IMR-90 (cell line): ENCODE measurements around the gene LONP1. TPM values are rescaled to one million over a fixed set of nuclear protein-coding genes. Genes with fewer than 3 reads are reported as not detected.

ENCODE experiments used
- ATAC-seq: fragments of 200-7000 bp; cut with Tn5 transposase; 2 replicates; pipeline ENCODE4 v1.9.1; 2020; ENCODE audit warnings: low read depth, mild to moderate bottlenecking, moderate library complexity
- BruUV-seq: library from RNA; stranded (reverse); fragments of 400-500 nt; replicated peaks from 2 replicates; lab custom pipeline; 2021; lab: Mats Ljungman, UMichigan
- CTCF ChIA-PET: fragments of 300-600 bp; formaldehyde crosslinking; extraction: SDS; loops from one replicate; lab custom pipeline; 2021; ENCODE audit warnings: antibody characterized with exemption; lab: Yijun Ruan, JAX
- POLR2A ChIA-PET: fragments of 300-600 bp; sonication (Branson Sonifier 250); formaldehyde crosslinking; loops from one replicate; lab custom pipeline; 2022; ENCODE audit warnings: antibody characterized with exemption; ENCODE audit not compliant: unreplicated experiment; lab: Charles Lee
- DNase-seq: peaks from one replicate; pipeline ENCODE4 v3.0.0; 2013
- H2AFZ ChIP-seq: replicated peaks from 2 replicates; pipeline ENCODE3; 2013; ENCODE audit warnings: low read length, mild to moderate bottlenecking; ENCODE audit not compliant: poor library complexity
- H2AK5ac ChIP-seq: 2 replicates; pipeline ENCODE4 v1.6.1; 2013; ENCODE audit warnings: low read depth, low read length, inconsistent platforms
- H2AK9ac ChIP-seq: replicated peaks from 2 replicates; pipeline ENCODE3; 2013; ENCODE audit warnings: mild to moderate bottlenecking, low read depth, low read length, moderate library complexity; ENCODE audit not compliant: poor library complexity
- H2BK120ac ChIP-seq: 2 replicates; pipeline ENCODE4 v1.6.1; 2013; ENCODE audit warnings: low read depth, low read length, inconsistent platforms
- H2BK15ac ChIP-seq: 3 replicates; pipeline ENCODE4 v1.6.1; 2013; ENCODE audit warnings: low read depth, low read length, inconsistent platforms
- H2BK20ac ChIP-seq: 2 replicates; pipeline ENCODE4 v1.6.1; 2013; ENCODE audit warnings: low read depth, mild to moderate bottlenecking, inconsistent platforms, low read length, moderate library complexity
- H2BK5ac ChIP-seq: 2 replicates; pipeline ENCODE4 v1.6.1; 2013; ENCODE audit warnings: mild to moderate bottlenecking, low read depth, low read length, inconsistent platforms; ENCODE audit not compliant: poor library complexity, severe bottlenecking
- H3K14ac ChIP-seq: replicated peaks from 2 replicates; pipeline ENCODE4 v1.6.1; 2013; ENCODE audit warnings: low read depth, low read length, inconsistent platforms
- H3K18ac ChIP-seq: 2 replicates; pipeline ENCODE4 v1.6.1; 2013; ENCODE audit warnings: low read depth, low read length, control low read depth
- H3K23ac ChIP-seq: 2 replicates; pipeline ENCODE4 v1.6.1; 2013; ENCODE audit warnings: low read depth, low read length, inconsistent platforms
- H3K27ac ChIP-seq: 2 replicates; pipeline ENCODE4 v1.5.1; 2013; ENCODE audit warnings: mild to moderate bottlenecking, control low read depth, low read length; ENCODE audit not compliant: insufficient read depth
- H3K27me3 ChIP-seq: 2 replicates; pipeline ENCODE4 v1.6.1; 2013; ENCODE audit warnings: low read length; ENCODE audit not compliant: control insufficient read depth, insufficient read depth
- H3K36me3 ChIP-seq: 2 replicates; pipeline ENCODE4 v1.6.1; 2013; ENCODE audit warnings: low read length, mixed read lengths; ENCODE audit not compliant: control insufficient read depth, insufficient read depth
- H3K4ac ChIP-seq: 2 replicates; pipeline ENCODE4 v1.6.1; 2013; ENCODE audit warnings: low read depth, low read length, inconsistent platforms
- H3K4me1 ChIP-seq: 2 replicates; pipeline ENCODE4 v1.6.1; 2013; ENCODE audit warnings: low read length, mixed read lengths; ENCODE audit not compliant: control insufficient read depth, insufficient read depth
- H3K4me2 ChIP-seq: 2 replicates; pipeline ENCODE4 v1.6.1; 2013; ENCODE audit warnings: low read depth, mild to moderate bottlenecking, control low read depth, low read length, moderate library complexity
- H3K4me3 ChIP-seq: 2 replicates; pipeline ENCODE4 v1.5.1; 2013; ENCODE audit warnings: low read depth, mild to moderate bottlenecking, control low read depth, low read length, moderate library complexity; ENCODE audit not compliant: insufficient read depth
- H3K56ac ChIP-seq: 2 replicates; pipeline ENCODE4 v1.6.1; 2013; ENCODE audit warnings: low read length, inconsistent platforms; ENCODE audit not compliant: insufficient read depth; ENCODE audit errors: extremely low read depth
- H3K79me1 ChIP-seq, 2 experiments: 2 replicates each; pipeline ENCODE4 v1.6.1; 2013; ENCODE audit warnings: low read length in 2 of 2, inconsistent platforms in 1 of 2, low read depth in 1 of 2
- H3K9ac ChIP-seq: 2 replicates; pipeline ENCODE4 v1.6.1; 2013; ENCODE audit warnings: low read depth, low read length, control low read depth
- H3K9me1 ChIP-seq: 2 replicates; pipeline ENCODE4 v1.6.1; 2013; ENCODE audit warnings: low read length, inconsistent platforms; ENCODE audit not compliant: insufficient read depth
- H3K9me3 ChIP-seq: 2 replicates; pipeline ENCODE4 v1.6.1; 2013; ENCODE audit warnings: low read length; ENCODE audit not compliant: control insufficient read depth, insufficient read depth
- H4K20me1 ChIP-seq: 2 replicates; pipeline ENCODE4 v1.6.1; 2013; ENCODE audit warnings: low read length, inconsistent platforms; ENCODE audit not compliant: insufficient read depth
- H4K5ac ChIP-seq: 2 replicates; pipeline ENCODE4 v1.6.1; 2013; ENCODE audit warnings: mild to moderate bottlenecking, low read depth, low read length, control low read depth
- H4K8ac ChIP-seq, 2 experiments: 2 replicates each; pipeline ENCODE4 v1.6.1; 2013; ENCODE audit warnings: low read depth in 2 of 2, low read length in 2 of 2, control low read depth in 1 of 2, inconsistent platforms in 1 of 2
- H4K91ac ChIP-seq: 2 replicates; pipeline ENCODE4 v1.6.1; 2013; ENCODE audit warnings: low read depth, low read length, inconsistent platforms; ENCODE audit not compliant: insufficient read depth
- CHD1 ChIP-seq: IDR thresholded peaks from 2 replicates; pipeline ENCODE4 v1.6.1; 2012; ENCODE audit warnings: low read depth, low read length, improper control_type of control experiment
- WGBS, 2 experiments: methylation state at CpG; one replicate each; pipeline versions ENCODE4 v1.1.5 to v1.1.7; 2013; ENCODE audit warnings: missing lambda C conversion rate in 2 of 2; ENCODE audit not compliant: insufficient read length in 1 of 2; ENCODE audit errors: extremely low coverage in 2 of 2; 5-methylcytosine and 5-hydroxymethylcytosine counted together
- dilution Hi-C: fragments of 300-500 bp; cut with HindIII; formaldehyde crosslinking; loops from one replicate; pipeline ENCODE4 v1.14.3; 2018; ENCODE audit warnings: low sequenced_read_pairs; ENCODE audit not compliant: unreplicated experiment
- in situ Hi-C: fragments of 300-500 bp; cut with MboI; formaldehyde crosslinking; loops from 3 replicates; pipeline ENCODE4 v1.14.3; 2019; ENCODE audit warnings: low sequenced_read_pairs, inconsistent platforms, mixed read lengths
- intact Hi-C: fragments of 100-400 bp; cut with micrococcal nuclease; formaldehyde crosslinking; loops from 2 replicates; pipeline ENCODE4 v1.10.0; 2022
- polyA plus RNA-seq, 3 experiments: library from polyadenylated mRNA; depleted of rRNA; stranded (reverse); fragments of >200 nt; gene quantifications; 2 replicates each; pipeline ENCODE4 v1.2.3, GENCODE V29; 2012; ENCODE audit warnings: low replicate concordance in 1 of 3
- total RNA-seq: library from RNA; depleted of rRNA; stranded (reverse); fragments of >200 nt; gene quantifications from 2 replicates; pipeline ENCODE4 v1.2.3, GENCODE V29; 2012

The LONP1 gene
- total and polyA plus RNA-seq, 2 of the 4 experiments (the other 2 are of a cell fraction) = 64.2 to 93.2 TPM

GRCh38 chr19:5711713-5712161 lies 8.2 kb downstream of the LONP1 start:
- Histone ChIP-seq H3K27me3 (no peaks in the 10 kb centered on the region), H2AK5ac (no peak overlapping the region), H3K4ac (no peak overlapping the region), H4K91ac (no peak overlapping the region), H4K20me1 (peaks cover 50% of the 10 kb centered on the region), H2AK9ac (no peak overlapping the region), H3K4me3 (no peak overlapping the region), H2BK120ac (no peak overlapping the region), H3K27ac (no peak overlapping the region), H3K79me1 (peaks cover 13 to 54% of the 10 kb centered on the region in 2 experiments), H2BK5ac (no peak overlapping the region), H2BK20ac (no peak overlapping the region), H3K9me3 (no peaks in the 10 kb centered on the region), H3K14ac (no peak overlapping the region), H2AFZ (no peak overlapping the region), H2BK15ac (no peak overlapping the region), H3K9me1 (0 out of 2 replicates have a peak, but pooled peaks cover 4% of the 10 kb centered on the region), H3K9ac (no peak overlapping the region), H4K5ac (no peak overlapping the region), H3K23ac (no peak overlapping the region), H3K4me2 (no peak overlapping the region), H3K56ac (no peak overlapping the region), H4K8ac (no peak overlapping the region), H3K36me3 (peaks cover 61% of the 10 kb centered on the region), H3K4me1 (no peaks in the 10 kb centered on the region), H3K18ac (no peak overlapping the region)
- no peak for ATAC-seq
- 94% methylated on average over 17 of the region's 25 CpGs; no CpG with 5 or more reads in 1 of the 2 experiments for WGBS, 2 experiments
- DNase-seq = no peak
- ChIA-PET CTCF (no interaction called here), POLR2A (no interaction called here)
- dilution Hi-C loops = no loop called here
- BruUV-seq = no TSS peak
- TF ChIP-seq CHD1 = no peak
- intact Hi-C loops = no loop called here
- in situ Hi-C loops = no loop called here
